ENCODE data around the gene TRMT10A.

DNA sequence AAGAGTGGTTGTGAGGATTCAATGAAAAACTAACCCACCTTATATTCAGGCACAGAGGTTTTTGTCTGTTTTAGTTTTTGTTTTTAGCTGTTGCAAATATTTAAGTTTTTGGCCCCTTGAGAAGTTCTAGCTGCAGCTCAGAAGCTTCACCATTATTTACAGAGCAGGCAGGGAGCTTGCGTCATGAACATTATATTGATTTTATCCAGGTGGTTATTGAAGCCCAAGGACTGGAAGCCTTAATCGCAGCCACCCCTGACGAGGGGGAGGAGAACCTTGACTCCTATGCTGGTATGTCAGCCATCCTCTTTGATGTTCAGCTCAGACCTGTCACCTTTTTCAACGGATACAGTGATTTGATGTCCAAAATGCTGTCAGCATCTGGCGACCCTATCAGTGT lies 48.9 kb upstream of the TRMT10A start:
- TF ChIP-seq, protein P1, sequence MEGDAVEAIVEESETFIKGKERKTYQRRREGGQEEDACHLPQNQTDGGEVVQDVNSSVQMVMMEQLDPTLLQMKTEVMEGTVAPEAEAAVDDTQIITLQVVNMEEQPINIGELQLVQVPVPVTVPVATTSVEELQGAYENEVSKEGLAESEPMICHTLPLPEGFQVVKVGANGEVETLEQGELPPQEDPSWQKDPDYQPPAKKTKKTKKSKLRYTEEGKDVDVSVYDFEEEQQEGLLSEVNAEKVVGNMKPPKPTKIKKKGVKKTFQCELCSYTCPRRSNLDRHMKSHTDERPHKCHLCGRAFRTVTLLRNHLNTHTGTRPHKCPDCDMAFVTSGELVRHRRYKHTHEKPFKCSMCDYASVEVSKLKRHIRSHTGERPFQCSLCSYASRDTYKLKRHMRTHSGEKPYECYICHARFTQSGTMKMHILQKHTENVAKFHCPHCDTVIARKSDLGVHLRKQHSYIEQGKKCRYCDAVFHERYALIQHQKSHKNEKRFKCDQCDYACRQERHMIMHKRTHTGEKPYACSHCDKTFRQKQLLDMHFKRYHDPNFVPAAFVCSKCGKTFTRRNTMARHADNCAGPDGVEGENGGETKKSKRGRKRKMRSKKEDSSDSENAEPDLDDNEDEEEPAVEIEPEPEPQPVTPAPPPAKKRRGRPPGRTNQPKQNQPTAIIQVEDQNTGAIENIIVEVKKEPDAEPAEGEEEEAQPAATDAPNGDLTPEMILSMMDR (IDR thresholded peaks at IDR 0.05) = no peak
- TF ChIP-seq EP300 (IDR thresholded peaks at IDR 0.05) = no peak
- TF ChIP-seq POLR2A (IDR thresholded peaks at IDR 0.05) = no peak
- TF ChIP-seq POLR2AphosphoS5 (IDR thresholded peaks at IDR 0.05) = no peak
